G401.6 (cell line): Measurements from ENCODE around the gene LHX1.

ENCODE experiments used
- FAIRE-seq: peaks from 2 replicates; lab custom pipeline; 2012; peaks lifted over from hg19 to GRCh38; lab: Jason Lieb, UNC

Gene LHX1

GRCh38 chr17:36937001-36937958 is at the start of gene LHX1:
Gene LHX1 (plus strand): TSS chr17:36937475. CDS start chr17:36938198, 723 bp downstream.
- FAIRE-seq: no peak

DNA sequence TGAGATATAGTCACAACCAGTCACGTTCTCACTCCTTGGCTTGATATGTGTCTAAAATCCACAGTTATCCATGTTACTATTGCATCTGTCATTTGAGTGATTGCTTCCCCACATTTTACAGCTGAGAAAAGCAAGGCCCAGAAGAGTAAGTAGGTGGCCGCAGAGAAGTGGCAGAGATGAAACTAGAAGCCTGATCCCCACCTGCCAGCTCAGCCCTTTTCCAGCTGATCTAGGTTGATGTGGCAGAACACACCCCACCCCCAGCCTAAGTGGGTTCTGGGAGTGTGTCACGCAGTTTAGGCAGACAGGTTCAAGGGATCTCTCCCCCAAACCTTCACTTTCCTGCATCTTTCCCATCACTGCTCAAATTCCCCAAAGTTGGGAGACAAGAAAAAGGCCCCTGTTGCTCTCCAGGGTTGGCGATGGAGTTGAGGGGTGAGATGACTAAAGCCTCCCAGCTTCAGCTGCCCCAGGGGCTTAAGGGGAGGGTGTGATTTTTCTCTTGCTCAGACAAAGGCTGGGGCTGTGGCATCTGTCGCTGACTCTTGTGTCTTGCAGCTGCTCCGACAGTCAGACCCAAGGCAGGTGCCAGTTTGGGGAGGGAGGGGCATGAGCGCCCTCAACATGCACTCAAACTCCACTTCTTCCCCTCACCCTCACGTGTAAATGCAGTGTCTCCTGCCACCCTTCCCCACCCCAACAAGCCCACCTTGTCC is 48.9 kb upstream of the LHX1 start:
- FAIRE-seq: no peak

DNA sequence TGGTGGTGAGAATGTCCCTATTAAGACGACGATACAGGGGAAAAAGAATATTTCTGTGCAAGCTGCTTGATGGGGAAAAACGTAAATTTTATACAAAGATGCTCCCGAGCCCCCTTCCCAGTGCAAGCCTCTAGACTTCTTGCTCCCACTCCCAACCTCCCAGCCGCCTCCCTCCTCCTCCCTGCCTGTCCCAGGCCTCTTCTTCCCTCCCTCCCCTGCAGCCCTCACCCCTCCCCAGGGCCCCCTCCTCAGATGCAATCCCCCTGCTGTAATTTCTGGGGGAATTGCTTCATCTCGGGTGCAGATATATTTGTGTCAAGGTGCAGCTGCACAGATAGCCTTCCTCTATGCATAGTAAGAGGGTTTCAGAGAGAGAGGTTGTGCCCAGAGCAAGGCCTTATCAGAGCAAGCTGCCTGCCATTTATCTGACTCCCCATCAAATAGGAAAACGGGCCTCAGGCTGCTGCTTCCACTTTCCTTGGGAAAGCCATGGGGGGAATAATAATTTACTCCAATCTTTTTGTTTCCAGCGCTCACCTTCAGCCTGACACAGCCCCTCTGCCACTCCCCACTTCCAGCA is 47.4 kb upstream of the LHX1 start:
- no peak for FAIRE-seq

DNA sequence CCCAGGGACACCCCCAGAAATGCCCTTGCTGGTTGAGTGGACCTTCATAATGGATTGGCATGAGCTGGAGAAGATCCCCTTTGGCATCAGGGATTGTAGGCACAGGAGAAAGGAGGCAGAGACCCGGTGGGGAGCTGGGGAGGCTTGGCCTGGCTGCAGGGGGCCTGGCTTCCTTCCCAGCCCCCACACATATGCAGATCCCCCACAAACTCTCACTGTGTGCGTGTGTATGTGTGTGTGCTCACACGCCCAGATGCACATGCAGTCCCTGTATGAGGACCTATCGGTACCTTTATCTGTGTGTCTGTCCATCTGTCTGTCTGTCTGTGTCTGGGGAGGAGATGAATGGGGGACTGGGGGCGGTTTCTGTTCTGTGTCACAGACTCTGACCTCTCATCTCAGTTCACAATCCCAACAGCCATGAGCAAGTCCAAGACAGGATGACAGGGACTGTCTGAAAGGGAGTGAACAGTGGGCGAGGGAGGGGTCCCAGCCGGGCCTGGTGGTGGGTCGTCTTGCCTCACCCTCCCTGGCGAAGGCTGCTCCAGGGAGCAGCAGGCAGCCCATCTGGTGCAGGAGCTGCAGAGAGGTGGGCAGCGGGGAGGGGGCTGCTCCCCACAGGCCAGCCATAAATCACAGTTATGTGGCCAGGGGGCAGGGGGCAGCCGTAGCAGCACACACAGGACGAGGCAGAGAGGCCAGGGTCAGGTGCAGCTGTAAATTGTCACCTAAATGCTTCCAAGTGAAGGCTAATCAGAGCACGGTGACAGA is 46.7 kb upstream of the LHX1 start:
- FAIRE-seq: no peak

- no peak for FAIRE-seq
Observed at GRCh38 chr17:36892112-36892838, 45.0 kb upstream of the LHX1 start.

- no peak for FAIRE-seq
Observed at GRCh38 chr17:36894177-36894576, 43.1 kb upstream of the LHX1 start.

DNA sequence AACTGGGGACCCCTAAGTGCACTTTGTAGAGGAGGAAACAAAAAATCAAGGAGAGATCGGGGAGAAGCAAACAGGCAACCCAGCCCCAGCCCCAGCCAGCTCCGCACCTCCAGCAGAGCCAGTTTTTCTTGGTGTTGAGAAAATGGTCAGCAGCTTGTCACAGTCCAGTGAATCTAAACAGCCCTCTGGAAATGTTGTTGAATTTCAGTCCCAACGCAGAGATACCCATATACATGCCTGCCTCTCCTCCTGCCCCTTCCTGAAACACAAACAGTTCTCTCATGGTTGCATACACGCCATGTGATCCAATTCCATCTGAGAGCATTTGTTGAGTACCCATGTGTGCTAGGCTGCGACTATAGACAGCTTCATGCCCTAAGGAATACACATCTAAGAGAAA is 42.4 kb upstream of the LHX1 start:
- no peak for FAIRE-seq

- FAIRE-seq: no peak
Observed at GRCh38 chr17:36899250-36900159, 37.8 kb upstream of the LHX1 start.

GRCh38 chr17:36900160-36900512 is 37.1 kb upstream of the LHX1 start:
- no peak for FAIRE-seq

GRCh38 chr17:36901506-36901905 is 35.8 kb upstream of the LHX1 start:
- FAIRE-seq: no peak

DNA sequence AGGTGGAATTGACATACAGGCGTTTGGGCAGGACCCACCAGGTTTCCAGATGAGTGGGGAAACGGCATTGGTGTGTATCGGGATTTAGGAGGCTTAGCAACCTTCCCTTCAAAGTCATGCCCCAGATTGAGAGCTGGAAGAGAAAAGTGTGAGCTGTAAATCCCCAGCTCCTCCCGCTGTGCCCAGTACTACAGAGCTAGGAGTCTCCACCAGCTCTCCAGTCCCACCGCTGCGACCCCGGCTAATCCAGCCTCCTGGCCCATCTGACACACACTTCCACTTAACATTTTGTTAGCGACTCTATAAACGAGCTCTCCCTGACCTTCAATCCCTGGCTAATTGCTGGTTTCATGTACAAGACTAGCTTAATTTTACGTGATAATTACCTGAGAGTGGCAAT is 29.9 kb upstream of the LHX1 start:
- no peak for FAIRE-seq

DNA sequence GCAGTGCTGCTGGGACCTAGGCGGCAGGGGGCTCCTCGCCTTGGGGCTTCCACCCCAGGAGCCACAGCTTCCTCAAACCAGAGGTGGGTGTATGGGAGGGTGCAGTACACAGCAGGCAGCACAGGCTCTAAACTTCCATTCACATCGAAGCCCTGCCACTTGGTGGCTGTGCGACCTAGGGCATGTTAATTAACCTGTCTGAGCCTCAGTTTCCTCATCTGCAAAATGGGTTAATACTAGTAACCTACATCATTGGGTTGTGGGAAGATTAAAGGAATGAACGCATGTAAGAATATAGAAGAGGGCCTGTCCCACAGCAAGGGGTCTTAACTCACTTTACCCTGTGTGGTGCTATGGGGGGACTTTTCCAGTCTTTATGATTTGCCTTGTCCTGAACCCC is 26.8 kb upstream of the LHX1 start:
- FAIRE-seq: no peak

- FAIRE-seq: no peak
Observed at GRCh38 chr17:36911001-36911400, 26.3 kb upstream of the LHX1 start.

- FAIRE-seq: no peak
Observed at GRCh38 chr17:36913132-36913531, 24.1 kb upstream of the LHX1 start.

DNA sequence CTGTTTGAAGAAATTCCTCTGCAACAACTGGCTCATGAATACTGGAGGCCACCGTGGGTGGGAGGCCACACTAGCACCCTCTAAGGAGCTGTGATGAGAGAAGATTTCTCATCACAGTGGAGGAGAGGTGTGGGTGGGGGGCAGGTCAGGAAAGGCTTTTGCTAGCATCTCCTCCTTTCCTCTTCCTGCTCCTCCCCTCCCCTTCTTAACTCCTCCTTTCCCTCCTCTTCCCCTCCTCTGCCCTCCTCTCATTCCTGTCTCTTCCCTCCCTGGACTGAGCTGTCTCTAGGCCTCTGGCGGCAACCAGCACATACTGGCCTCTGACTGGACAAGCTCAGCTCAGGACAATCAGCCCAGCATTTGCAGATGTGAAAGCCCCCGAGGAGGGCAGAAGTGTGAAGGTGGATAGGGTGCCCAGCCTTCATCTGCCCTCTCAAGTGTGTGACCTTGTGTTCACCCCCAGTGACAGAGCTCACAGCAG is 19.0 kb upstream of the LHX1 start:
- FAIRE-seq: no peak

GRCh38 chr17:36919407-36919968 is 17.8 kb upstream of the LHX1 start:
- no peak for FAIRE-seq

DNA sequence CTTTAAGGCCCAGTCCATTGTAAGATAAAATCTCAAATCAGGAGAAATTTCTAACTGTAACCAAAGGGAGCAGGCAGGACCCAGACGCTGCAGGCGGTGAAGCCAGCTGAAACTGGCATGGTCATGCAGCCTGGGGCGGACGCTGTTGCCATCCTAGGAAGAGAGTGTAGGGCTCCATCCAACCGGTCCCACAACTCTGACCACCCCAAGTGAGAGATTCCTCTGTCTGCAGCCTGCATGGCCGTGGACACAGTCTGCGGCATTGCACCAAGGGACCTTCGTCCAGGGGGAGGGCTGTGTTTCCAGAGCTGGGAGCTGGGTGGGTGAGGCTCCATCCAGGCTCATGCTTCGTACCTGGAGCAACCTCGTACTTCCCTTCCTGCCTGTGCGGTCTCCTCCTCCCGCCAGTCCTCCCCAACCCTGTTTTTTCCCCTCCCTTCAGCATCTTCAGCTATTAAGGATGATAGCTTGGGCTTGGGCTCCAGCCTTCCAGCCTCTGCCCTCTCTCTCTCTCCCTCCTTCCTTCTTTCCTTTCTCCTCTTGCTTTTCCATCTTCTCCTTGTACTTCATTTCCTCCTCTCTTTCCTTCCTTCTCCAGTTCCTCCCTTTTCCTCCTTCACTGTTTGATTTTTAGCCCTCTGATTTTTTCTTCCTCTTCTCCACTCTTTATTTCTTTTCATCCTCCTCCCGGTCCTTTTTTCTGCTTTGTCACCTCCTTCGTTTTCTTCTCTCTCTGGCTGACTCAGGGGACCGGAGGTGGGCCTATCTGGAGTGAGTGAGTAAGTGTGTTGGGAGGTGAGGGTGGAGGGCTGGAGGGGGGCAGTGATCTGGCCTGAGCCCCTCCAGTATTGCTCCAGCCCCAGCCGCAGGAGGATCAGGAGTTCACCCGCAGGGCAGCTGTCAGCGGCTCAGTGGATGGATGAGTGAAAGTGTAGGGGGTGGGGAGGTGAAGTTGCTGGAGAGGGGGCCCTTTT is 17.0 kb upstream of the LHX1 start:
- FAIRE-seq: no peak

DNA sequence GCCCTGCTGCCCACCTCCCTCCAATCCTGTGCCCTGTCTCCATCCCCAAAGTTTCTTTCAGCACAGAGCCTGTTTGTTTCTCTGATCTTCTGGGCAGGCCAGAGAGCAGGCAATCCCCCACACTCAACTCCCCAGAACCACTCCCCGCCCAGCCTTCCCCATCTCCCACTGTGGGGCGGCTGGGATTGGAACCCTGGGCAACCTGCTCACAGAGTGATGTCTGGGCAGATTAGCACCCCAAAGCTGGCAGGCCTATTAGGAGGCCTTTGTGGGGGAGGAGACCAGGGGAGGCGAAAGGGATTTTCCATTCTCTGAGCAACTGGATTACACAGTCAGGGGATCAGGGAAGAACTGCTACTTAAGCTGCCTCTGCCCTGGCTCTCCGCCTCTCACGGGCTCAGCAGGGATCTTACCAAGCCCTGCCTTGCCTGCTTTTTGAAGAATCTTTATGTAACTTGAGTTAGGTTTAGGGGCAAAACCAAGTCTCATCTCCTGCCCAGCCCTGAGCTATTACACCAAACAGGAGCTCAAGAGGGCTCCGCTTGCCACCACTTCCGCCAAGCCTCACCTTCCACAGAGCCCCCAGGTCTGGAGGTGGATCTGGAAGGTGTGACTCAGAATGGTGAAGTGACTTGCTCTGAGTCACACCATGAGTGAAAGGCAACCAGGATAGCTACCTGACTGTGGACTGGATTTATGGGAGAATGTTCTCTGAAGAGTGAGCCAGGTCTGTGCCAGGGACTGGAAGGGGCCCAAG is 16.0 kb upstream of the LHX1 start:
- no peak for FAIRE-seq
